Measurements from ENCODE around the gene BCKDHB. TPM values are rescaled to one million over a fixed set of nuclear protein-coding genes. Genes with fewer than 3 reads are reported as not detected.

BCKDHB gene
- total and polyA plus RNA-seq, 7 donors = 15.1 to 43.2 (median 20.3) TPM

DNA sequence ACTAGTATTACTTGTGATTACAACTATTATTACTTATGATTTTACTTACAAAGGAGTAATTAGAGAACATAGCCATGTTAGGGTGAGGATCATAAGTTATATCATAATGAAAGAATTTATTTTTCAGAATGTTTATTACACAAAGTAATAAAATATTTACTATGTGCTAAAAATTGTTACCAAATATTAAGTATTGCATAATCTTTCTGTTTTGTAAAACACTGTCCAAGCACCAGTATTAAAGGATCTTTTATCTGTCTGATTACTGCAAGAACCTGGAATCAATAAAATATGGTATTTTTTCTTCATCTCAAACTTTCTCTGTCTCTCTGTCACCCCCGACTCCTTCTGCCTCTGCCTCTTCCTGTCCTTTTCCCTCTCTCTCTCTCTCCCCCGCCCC lies 250.1 kb downstream of the BCKDHB start:
- no peak overlapping the region for H3K4me3 ChIP-seq

GRCh38 chr6:80357081-80357480 lies 250.6 kb downstream of the BCKDHB start:
- H3K36me3 ChIP-seq = no peaks in the 10 kb centered on the region
- no peak for TF ChIP-seq POLR2A (IDR thresholded peaks at IDR 0.05)
- TF ChIP-seq, protein P1, sequence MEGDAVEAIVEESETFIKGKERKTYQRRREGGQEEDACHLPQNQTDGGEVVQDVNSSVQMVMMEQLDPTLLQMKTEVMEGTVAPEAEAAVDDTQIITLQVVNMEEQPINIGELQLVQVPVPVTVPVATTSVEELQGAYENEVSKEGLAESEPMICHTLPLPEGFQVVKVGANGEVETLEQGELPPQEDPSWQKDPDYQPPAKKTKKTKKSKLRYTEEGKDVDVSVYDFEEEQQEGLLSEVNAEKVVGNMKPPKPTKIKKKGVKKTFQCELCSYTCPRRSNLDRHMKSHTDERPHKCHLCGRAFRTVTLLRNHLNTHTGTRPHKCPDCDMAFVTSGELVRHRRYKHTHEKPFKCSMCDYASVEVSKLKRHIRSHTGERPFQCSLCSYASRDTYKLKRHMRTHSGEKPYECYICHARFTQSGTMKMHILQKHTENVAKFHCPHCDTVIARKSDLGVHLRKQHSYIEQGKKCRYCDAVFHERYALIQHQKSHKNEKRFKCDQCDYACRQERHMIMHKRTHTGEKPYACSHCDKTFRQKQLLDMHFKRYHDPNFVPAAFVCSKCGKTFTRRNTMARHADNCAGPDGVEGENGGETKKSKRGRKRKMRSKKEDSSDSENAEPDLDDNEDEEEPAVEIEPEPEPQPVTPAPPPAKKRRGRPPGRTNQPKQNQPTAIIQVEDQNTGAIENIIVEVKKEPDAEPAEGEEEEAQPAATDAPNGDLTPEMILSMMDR (IDR thresholded peaks at IDR 0.05) = no peak
- no peak for TF ChIP-seq POLR2AphosphoS5 (IDR thresholded peaks at IDR 0.05)
- no peak for TF ChIP-seq EP300 (IDR thresholded peaks at IDR 0.05)
- intact Hi-C loops (cut with DNase I) = no loop called here
- 87 to 99% methylated on average over 2 of the region's 2 CpGs for whole genome bisulfite sequencing, 2 donors
- peaks cover 0 to 9% (median 2%) of the 10 kb centered on the region in 4 donors for H3K4me1 ChIP-seq
- no peaks in the 10 kb centered on the region for H3K9me3 ChIP-seq
- peak overlapping the region in 3 of 4 donors; percentile 8 to 33 (median 25) for H3K27ac ChIP-seq
- DNase-seq = no peak
- no peak overlapping the region for H3K4me3 ChIP-seq
- H3K27me3 ChIP-seq = no peaks in the 10 kb centered on the region

More for the DNA sequence above, 250.1 kb downstream of the BCKDHB start:
- intact Hi-C loops (cut with DNase I) = no loop called here
- no peak for DNase-seq
- no peaks in the 10 kb centered on the region for H3K36me3 ChIP-seq
- H3K4me1 ChIP-seq = peaks cover 0 to 9% (median 2%) of the 10 kb centered on the region in 4 donors
- TF ChIP-seq EP300 (IDR thresholded peaks at IDR 0.05) = no peak
- no peak for TF ChIP-seq POLR2AphosphoS5 (IDR thresholded peaks at IDR 0.05)
- TF ChIP-seq, protein P1 (IDR thresholded peaks at IDR 0.05) = no peak
- no peak for TF ChIP-seq POLR2A (IDR thresholded peaks at IDR 0.05)
- no peaks in the 10 kb centered on the region for H3K9me3 ChIP-seq
- WGBS, 2 donors = 80 to 83% methylated on average over 2 of the region's 2 CpGs
- no peak overlapping the region for H3K27ac ChIP-seq
- no peaks in the 10 kb centered on the region for H3K27me3 ChIP-seq

GRCh38 chr6:80357674-80358073 lies 251.2 kb downstream of the BCKDHB start:
- peak; percentile 78 for DNase-seq
- H3K36me3 ChIP-seq = no peaks in the 10 kb centered on the region
- intact Hi-C loops (cut with DNase I) = no loop called here
- H3K27me3 ChIP-seq = no peaks in the 10 kb centered on the region
- H3K9me3 ChIP-seq = no peaks in the 10 kb centered on the region
- H3K4me1 ChIP-seq = peaks cover 0 to 9% (median 2%) of the 10 kb centered on the region in 4 donors
- TF ChIP-seq POLR2AphosphoS5 (IDR thresholded peaks at IDR 0.05) = peak in 2 of 4 donors; percentile 47 to 56
- TF ChIP-seq, protein P1 (IDR thresholded peaks at IDR 0.05) = no peak
- TF ChIP-seq EP300 (IDR thresholded peaks at IDR 0.05) = no peak
- no peak for TF ChIP-seq POLR2A (IDR thresholded peaks at IDR 0.05)
- 73 to 83% methylated on average over 2 of the region's 2 CpGs for WGBS, 2 donors
- peak overlapping the region in 2 of 4 donors; percentile 8 to 33 for H3K27ac ChIP-seq
- no peak overlapping the region for H3K4me3 ChIP-seq

GRCh38 chr6:80363501-80364122 lies 257.1 kb downstream of the BCKDHB start:
- H3K9me3 ChIP-seq = no peaks in the 10 kb centered on the region
- DNase-seq = no peak
- TF ChIP-seq, protein P1 (IDR thresholded peaks at IDR 0.05) = no peak
- TF ChIP-seq EP300 (IDR thresholded peaks at IDR 0.05) (no peak), POLR2AphosphoS5 (IDR thresholded peaks at IDR 0.05) (no peak), POLR2A (IDR thresholded peaks at IDR 0.05) (no peak)
- intact Hi-C loops (cut with DNase I) = no loop called here
- WGBS, 2 donors = 89 to 92% methylated on average over 3 of the region's 3 CpGs
- H3K36me3 ChIP-seq = no peaks in the 10 kb centered on the region
- H3K4me1 ChIP-seq = peaks cover 0 to 5% (median 2%) of the 10 kb centered on the region in 4 donors
- H3K27me3 ChIP-seq = no peaks in the 10 kb centered on the region
- H3K4me3 ChIP-seq = no peak overlapping the region
- no peak overlapping the region for H3K27ac ChIP-seq
